ENCODE results near the gene ZNF451. TPM values are rescaled to one million over a fixed set of nuclear protein-coding genes. Genes with fewer than 3 reads are reported as not detected.

ZNF451 gene
- total RNA-seq, 2 donors from 2014 or later: 32.3 to 68.6 TPM

DNA sequence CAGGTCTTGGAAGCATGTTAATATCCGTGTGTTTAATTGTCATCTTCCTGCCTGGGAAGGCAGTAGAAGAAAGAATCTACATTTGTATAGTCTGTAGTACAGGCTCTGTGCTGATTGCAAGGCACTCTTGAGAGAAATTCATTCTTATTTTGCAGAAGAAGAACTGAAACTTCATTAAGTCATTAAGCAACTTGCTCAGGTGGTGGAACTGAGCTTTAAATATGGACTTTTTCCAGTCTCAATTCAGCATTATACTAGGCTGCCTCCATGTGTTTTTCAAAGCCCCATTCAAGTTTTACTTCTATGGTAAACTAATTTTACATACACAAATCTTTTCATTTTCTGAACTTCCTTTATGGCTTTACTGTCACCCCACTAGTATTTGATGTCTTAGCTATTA lies 18.7 kb downstream of the ZNF451 start:
- Histone ChIP-seq H3K27ac (no peak overlapping the region), H3K36me3 (no peaks in the 10 kb centered on the region), H3K4me1 (replicated peaks) (no peaks in the 10 kb centered on the region), H3K27me3 (replicated peaks; ENCODE audit: insufficient read depth) (no peaks in the 10 kb centered on the region), H3K4me3 (no peak overlapping the region), H3K9me3 (no peaks in the 10 kb centered on the region)
- intact Hi-C loops (cut with DNase I): no loop called here
- no peak for DNase-seq (ENCODE audit: low spot score)
- TF ChIP-seq, protein P1, sequence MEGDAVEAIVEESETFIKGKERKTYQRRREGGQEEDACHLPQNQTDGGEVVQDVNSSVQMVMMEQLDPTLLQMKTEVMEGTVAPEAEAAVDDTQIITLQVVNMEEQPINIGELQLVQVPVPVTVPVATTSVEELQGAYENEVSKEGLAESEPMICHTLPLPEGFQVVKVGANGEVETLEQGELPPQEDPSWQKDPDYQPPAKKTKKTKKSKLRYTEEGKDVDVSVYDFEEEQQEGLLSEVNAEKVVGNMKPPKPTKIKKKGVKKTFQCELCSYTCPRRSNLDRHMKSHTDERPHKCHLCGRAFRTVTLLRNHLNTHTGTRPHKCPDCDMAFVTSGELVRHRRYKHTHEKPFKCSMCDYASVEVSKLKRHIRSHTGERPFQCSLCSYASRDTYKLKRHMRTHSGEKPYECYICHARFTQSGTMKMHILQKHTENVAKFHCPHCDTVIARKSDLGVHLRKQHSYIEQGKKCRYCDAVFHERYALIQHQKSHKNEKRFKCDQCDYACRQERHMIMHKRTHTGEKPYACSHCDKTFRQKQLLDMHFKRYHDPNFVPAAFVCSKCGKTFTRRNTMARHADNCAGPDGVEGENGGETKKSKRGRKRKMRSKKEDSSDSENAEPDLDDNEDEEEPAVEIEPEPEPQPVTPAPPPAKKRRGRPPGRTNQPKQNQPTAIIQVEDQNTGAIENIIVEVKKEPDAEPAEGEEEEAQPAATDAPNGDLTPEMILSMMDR (IDR thresholded peaks at IDR 0.05): no peak
- no peak for TF ChIP-seq POLR2A (IDR thresholded peaks at IDR 0.05)
- no peak for TF ChIP-seq POLR2AphosphoS5 (IDR thresholded peaks at IDR 0.05)
- WGBS: 21% methylated on average over 1 of the region's 1 CpG

DNA sequence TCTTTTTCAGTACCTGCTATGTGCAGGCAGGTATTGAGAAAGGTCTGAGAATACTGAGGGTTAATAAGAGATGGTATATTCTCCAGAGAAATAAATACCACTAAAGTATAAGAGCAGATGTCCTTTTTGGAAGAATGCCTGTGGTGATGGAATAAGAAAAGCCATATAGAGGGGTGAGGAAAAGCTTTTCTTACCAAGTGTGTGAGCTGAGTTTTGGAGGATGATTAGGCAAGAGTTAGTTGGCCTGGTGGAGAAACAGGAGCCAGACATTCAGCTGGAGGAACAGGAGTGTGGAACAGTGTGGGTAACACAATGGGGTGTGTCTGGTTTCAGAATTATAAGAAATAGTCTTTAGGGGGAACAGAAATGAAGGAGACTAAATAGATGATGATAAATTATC lies 19.9 kb downstream of the ZNF451 start:
- DNase-seq (ENCODE audit: low spot score): no peak
- H3K27me3 ChIP-seq (replicated peaks; ENCODE audit: insufficient read depth): no peaks in the 10 kb centered on the region
- no peak overlapping the region for H3K27ac ChIP-seq
- TF ChIP-seq, protein P1 (IDR thresholded peaks at IDR 0.05): no peak
- no peaks in the 10 kb centered on the region for H3K4me1 ChIP-seq (replicated peaks)
- H3K36me3 ChIP-seq: no peaks in the 10 kb centered on the region
- H3K9me3 ChIP-seq: no peaks in the 10 kb centered on the region
- intact Hi-C loops (cut with DNase I): no loop called here
- H3K4me3 ChIP-seq: no peak overlapping the region

DNA sequence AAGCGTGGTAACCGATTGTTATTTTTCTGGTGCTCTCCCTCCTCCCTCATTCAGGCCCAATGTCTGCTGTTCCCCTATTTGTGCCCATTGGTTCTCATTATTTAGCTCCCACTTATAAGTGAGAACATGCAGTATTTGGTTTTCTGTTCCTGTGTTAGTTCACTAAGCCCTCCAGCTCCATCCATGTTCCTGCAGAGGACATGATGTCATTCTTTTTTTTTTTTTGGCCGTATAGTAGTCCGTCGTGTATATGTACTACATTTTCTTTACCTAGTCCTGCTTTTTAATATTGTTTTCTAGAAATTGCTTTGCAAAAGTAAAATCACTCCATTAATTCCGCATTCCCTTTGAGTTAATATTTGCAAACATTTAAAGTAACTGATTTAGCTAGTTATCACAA lies 23.1 kb downstream of the ZNF451 start:
- Histone ChIP-seq H3K36me3 (no peaks in the 10 kb centered on the region), H3K27ac (no peak overlapping the region), H3K4me3 (no peak overlapping the region), H3K9me3 (no peaks in the 10 kb centered on the region), H3K4me1 (replicated peaks) (no peaks in the 10 kb centered on the region), H3K27me3 (replicated peaks; ENCODE audit: insufficient read depth) (no peaks in the 10 kb centered on the region)
- TF ChIP-seq, protein P1 (IDR thresholded peaks at IDR 0.05): no peak
- TF ChIP-seq POLR2A (IDR thresholded peaks at IDR 0.05) (no peak), POLR2AphosphoS5 (IDR thresholded peaks at IDR 0.05) (no peak)
- DNase-seq (ENCODE audit: low spot score): no peak
- intact Hi-C loops (cut with DNase I): no loop called here
- 96% methylated on average over 6 of the region's 6 CpGs for WGBS

DNA sequence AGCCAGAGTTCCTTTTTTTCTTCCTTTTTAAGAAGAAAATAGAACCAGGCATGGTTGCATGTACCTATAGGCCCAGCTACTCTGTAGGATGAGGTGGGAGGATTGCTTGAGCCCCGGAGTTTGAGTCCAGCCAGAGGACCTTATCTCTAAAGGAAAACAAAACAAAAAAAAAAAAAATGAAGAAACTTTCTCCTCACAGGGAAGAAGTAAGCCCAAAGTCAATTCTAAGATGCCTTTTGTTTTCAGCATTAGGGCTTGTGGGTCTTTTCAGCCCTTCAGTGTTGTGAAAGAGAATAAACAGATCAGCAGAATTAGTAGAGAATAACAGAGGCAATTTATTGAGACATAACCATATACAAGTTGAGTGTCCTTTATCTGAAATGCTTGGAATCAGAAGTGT lies 26.8 kb downstream of the ZNF451 start:
- Histone ChIP-seq H3K27me3 (replicated peaks; ENCODE audit: insufficient read depth) (no peaks in the 10 kb centered on the region), H3K4me3 (no peak overlapping the region), H3K4me1 (replicated peaks) (no peaks in the 10 kb centered on the region), H3K36me3 (no peaks in the 10 kb centered on the region), H3K27ac (no peak overlapping the region), H3K9me3 (no peaks in the 10 kb centered on the region)
- DNase-seq (ENCODE audit: low spot score): no peak
- intact Hi-C loops (cut with DNase I): no loop called here
- TF ChIP-seq POLR2A (IDR thresholded peaks at IDR 0.05) (no peak), POLR2AphosphoS5 (IDR thresholded peaks at IDR 0.05) (no peak)
- TF ChIP-seq, protein P1 (IDR thresholded peaks at IDR 0.05): no peak
- WGBS: 67% methylated on average over 1 of the region's 1 CpG

DNA sequence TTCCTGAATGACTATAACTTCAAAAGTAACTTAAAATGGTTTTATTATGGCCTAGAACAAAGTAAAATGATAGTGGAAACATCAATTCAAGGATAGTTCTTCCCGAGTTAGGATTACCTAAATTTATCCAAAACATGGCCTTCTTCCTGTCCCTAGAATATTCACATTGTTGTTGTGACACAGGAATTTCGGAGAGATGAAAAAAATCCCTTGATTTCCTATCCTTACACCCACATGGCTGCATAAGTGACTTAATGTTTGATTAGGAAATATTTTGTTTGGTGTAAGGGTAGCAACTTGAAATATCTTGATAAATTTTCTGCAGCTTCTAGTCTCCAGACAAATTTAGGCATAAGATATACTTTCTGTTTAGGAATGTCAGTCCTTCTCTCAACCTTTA lies 27.8 kb downstream of the ZNF451 start:
- Histone ChIP-seq H3K4me1 (replicated peaks) (no peaks in the 10 kb centered on the region), H3K27ac (no peak overlapping the region), H3K4me3 (no peak overlapping the region), H3K36me3 (no peaks in the 10 kb centered on the region), H3K9me3 (no peaks in the 10 kb centered on the region), H3K27me3 (replicated peaks; ENCODE audit: insufficient read depth) (no peaks in the 10 kb centered on the region)
- DNase-seq (ENCODE audit: low spot score): no peak
- intact Hi-C loops (cut with DNase I): no loop called here
- no peak for TF ChIP-seq POLR2A (IDR thresholded peaks at IDR 0.05)
- no peak for TF ChIP-seq POLR2AphosphoS5 (IDR thresholded peaks at IDR 0.05)
- TF ChIP-seq, protein P1 (IDR thresholded peaks at IDR 0.05): no peak
- WGBS: 88% methylated on average over 2 of the region's 2 CpGs

Measured in prostate gland (tissue), 2 donors.